Keratinocyte (primary cell): ENCODE results near the gene CCDC68. TPM values are rescaled to one million over a fixed set of nuclear protein-coding genes. Genes with fewer than 3 reads are reported as not detected.

ENCODE experiments used
- DNase-seq: peaks from one replicate; pipeline ENCODE4 v3.0.0-alpha.2; 2011; ENCODE audit warnings: low read depth, missing footprints, low spot score
- FAIRE-seq: peaks from 2 replicates; lab custom pipeline; 2011; peaks lifted over from hg19 to GRCh38; lab: Jason Lieb, UNC
- H2AFZ ChIP-seq: 2 replicates; pipeline ENCODE4 v1.6.0; 2012; ENCODE audit warnings: low read length, control low read depth, inconsistent platforms; ENCODE audit not compliant: control insufficient read depth
- H3K27ac ChIP-seq: 2 replicates; pipeline ENCODE4 v1.5.1; 2011; ENCODE audit warnings: low read length; ENCODE audit not compliant: control insufficient read depth, insufficient read depth
- H3K27me3 ChIP-seq: 3 replicates; pipeline ENCODE4 v1.6.0; 2011; ENCODE audit warnings: low read length; ENCODE audit not compliant: control insufficient read depth, insufficient read depth; ENCODE audit errors: extremely low read depth
- H3K36me3 ChIP-seq, 2 experiments: 2 replicates in 1 of 2; 3 replicates in 1 of 2; pipeline ENCODE4 v1.5.1; 2011; ENCODE audit warnings: low read length in 2 of 2, mild to moderate bottlenecking in 1 of 2; ENCODE audit not compliant: control insufficient read depth in 2 of 2, insufficient read depth in 2 of 2; ENCODE audit errors: extremely low read depth in 1 of 2
- H3K4me1 ChIP-seq: 3 replicates; pipeline ENCODE4 v1.5.1; 2011; ENCODE audit warnings: low read length; ENCODE audit not compliant: control insufficient read depth, insufficient read depth; ENCODE audit errors: extremely low read depth
- H3K4me2 ChIP-seq: 3 replicates; pipeline ENCODE4 v1.6.0; 2011; ENCODE audit warnings: low read depth, low read length; ENCODE audit not compliant: control insufficient read depth, insufficient read depth; ENCODE audit errors: extremely low read depth
- H3K4me3 ChIP-seq, 3 experiments: fragments of 200-600 bp in 1 of 3; sonication (generic) in 1 of 3; 2 replicates in 2 of 3; 3 replicates in 1 of 3; pipeline ENCODE4 v1.5.1; 2011 to 2016; ENCODE audit warnings: low read length in 3 of 3, mild to moderate bottlenecking in 3 of 3, control low read depth in 2 of 3, inconsistent platforms in 1 of 3, low read depth in 1 of 3, mixed read lengths in 1 of 3, mixed run types in 1 of 3, moderate library complexity in 1 of 3; ENCODE audit not compliant: control insufficient read depth in 2 of 3, insufficient read depth in 2 of 3; ENCODE audit errors: extremely low read depth in 1 of 3
- H3K79me2 ChIP-seq: 2 replicates; pipeline ENCODE4 v1.6.0; 2012; ENCODE audit warnings: low read length; ENCODE audit not compliant: control insufficient read depth, insufficient read depth
- H3K9ac ChIP-seq: 3 replicates; pipeline ENCODE4 v1.6.0; 2011; ENCODE audit warnings: low read length; ENCODE audit not compliant: control insufficient read depth, insufficient read depth; ENCODE audit errors: extremely low read depth
- H3K9me1 ChIP-seq: 3 replicates; pipeline ENCODE4 v1.6.0; 2011; ENCODE audit warnings: low read length; ENCODE audit not compliant: control insufficient read depth, insufficient read depth; ENCODE audit errors: extremely low read depth
- H3K9me3 ChIP-seq: 2 replicates; pipeline ENCODE4 v1.5.1; 2012; ENCODE audit warnings: low read depth, low read length; ENCODE audit not compliant: control insufficient read depth
- H4K20me1 ChIP-seq: 3 replicates; pipeline ENCODE4 v1.6.0; 2011; ENCODE audit warnings: low read length; ENCODE audit not compliant: control insufficient read depth, insufficient read depth; ENCODE audit errors: extremely low read depth
- CTCF ChIP-seq, 3 experiments: IDR thresholded peaks in 1 of 3; conservative IDR thresholded peaks in 1 of 3; optimal IDR thresholded peaks in 1 of 3; 2 replicates in 2 of 3; 3 replicates in 1 of 3; pipeline versions ENCODE3 to v1.5.1; 2011; ENCODE audit warnings: low read length in 3 of 3, mild to moderate bottlenecking in 3 of 3, moderate library complexity in 2 of 3, control low read depth in 1 of 3, inconsistent platforms in 1 of 3; ENCODE audit not compliant: insufficient read depth in 2 of 3; ENCODE audit errors: extremely low read depth in 1 of 3
- EZH2 ChIP-seq: IDR thresholded peaks from one replicate; pipeline ENCODE4 v1.6.1; 2012; ENCODE audit warnings: inconsistent platforms, mild to moderate bottlenecking, low read length, moderate library complexity
- dilution Hi-C: fragments of 300-500 bp; cut with MboI; formaldehyde crosslinking; loops from one replicate; pipeline ENCODE4 v1.7.0; 2020; ENCODE audit warnings: low sequenced_read_pairs; ENCODE audit not compliant: extremely low pct_ligation_motif_present
- polyA plus RNA-seq, 5 experiments: library from polyadenylated mRNA; depleted of rRNA in 3 of 5; stranded (reverse) in 3 of 5; stranded (forward) in 1 of 5; unstranded in 1 of 5; fragments of >200 nt; gene quantifications; 1 replicate in 1 of 5; 2 replicates in 3 of 5; 3 replicates in 1 of 5; pipeline versions ENCODE4 v1.2.1 to v1.2.3, GENCODE V29; 2011 to 2012; ENCODE audit warnings: missing spikeins in 2 of 5, low read depth in 1 of 5, low replicate concordance in 1 of 5

Gene CCDC68
- polyA plus RNA-seq, 1 donor (not counting 4 experiments of a cell fraction or from before 2014, with no cell fraction given): 2.7 TPM

- Histone ChIP-seq H2AFZ (no peak overlapping the region), H3K4me2 (no peak overlapping the region), H3K9ac (no peak overlapping the region), H3K79me2 (no peaks in the 10 kb centered on the region), H3K9me1 (no peaks in the 10 kb centered on the region), H3K4me1 (no peaks in the 10 kb centered on the region), H3K9me3 (no peaks in the 10 kb centered on the region), H3K27ac (no peak overlapping the region), H3K27me3 (no peaks in the 10 kb centered on the region), H3K4me3 (no peak overlapping the region), H4K20me1 (no peaks in the 10 kb centered on the region), H3K36me3 (no peaks in the 10 kb centered on the region)
- DNase-seq (no peak), FAIRE-seq (no peak)
- TF ChIP-seq CTCF (optimal IDR thresholded peaks at IDR 0.05 in 1 of 3, IDR thresholded peaks at IDR 0.05 in 1 of 3, conservative IDR thresholded peaks at IDR 0.05 in 1 of 3; ENCODE audit: extremely low read depth in 1 of 3, insufficient read depth in 2 of 3, low read length in 3 of 3) (no peak), EZH2 (no peak)
- dilution Hi-C loops: no loop called here
Measured at GRCh38 chr18:54905629-54906028, 53.6 kb downstream of the CCDC68 start.

- Histone ChIP-seq H3K9ac (no peak overlapping the region), H3K4me1 (no peaks in the 10 kb centered on the region), H3K4me2 (no peak overlapping the region), H3K9me1 (no peaks in the 10 kb centered on the region), H3K27me3 (no peaks in the 10 kb centered on the region), H3K79me2 (no peaks in the 10 kb centered on the region), H3K4me3 (no peak overlapping the region), H2AFZ (no peak overlapping the region), H3K36me3 (no peaks in the 10 kb centered on the region), H3K27ac (no peak overlapping the region), H4K20me1 (no peaks in the 10 kb centered on the region), H3K9me3 (no peaks in the 10 kb centered on the region)
- TF ChIP-seq EZH2 (no peak), CTCF (optimal IDR thresholded peaks at IDR 0.05 in 1 of 3, IDR thresholded peaks at IDR 0.05 in 1 of 3, conservative IDR thresholded peaks at IDR 0.05 in 1 of 3; ENCODE audit: extremely low read depth in 1 of 3, insufficient read depth in 2 of 3, low read length in 3 of 3) (no peak)
- FAIRE-seq (peak; percentile 36), DNase-seq (peak; percentile 5)
- dilution Hi-C loops: no loop called here
Measured at GRCh38 chr18:54904581-54904980, 54.7 kb downstream of the CCDC68 start.
